Keratinocyte (primary cell): ENCODE results near the gene ALX4. TPM values are rescaled to one million over a fixed set of nuclear protein-coding genes. Genes with fewer than 3 reads are reported as not detected.

Experiments used
- DNase-seq: peaks from one replicate; pipeline ENCODE4 v3.0.0-alpha.2; 2011; ENCODE audit warnings: low read depth, missing footprints, low spot score
- FAIRE-seq: peaks from 2 replicates; lab custom pipeline; 2011; peaks lifted over from hg19 to GRCh38; lab: Jason Lieb, UNC
- H2AFZ ChIP-seq: 2 replicates; pipeline ENCODE4 v1.6.0; 2012; ENCODE audit warnings: low read length, control low read depth, inconsistent platforms; ENCODE audit not compliant: control insufficient read depth
- H3K27ac ChIP-seq: 2 replicates; pipeline ENCODE4 v1.5.1; 2011; ENCODE audit warnings: low read length; ENCODE audit not compliant: control insufficient read depth, insufficient read depth
- H3K27me3 ChIP-seq: 3 replicates; pipeline ENCODE4 v1.6.0; 2011; ENCODE audit warnings: low read length; ENCODE audit not compliant: control insufficient read depth, insufficient read depth; ENCODE audit errors: extremely low read depth
- H3K36me3 ChIP-seq, 2 experiments: 2 replicates in 1 of 2; 3 replicates in 1 of 2; pipeline ENCODE4 v1.5.1; 2011; ENCODE audit warnings: low read length in 2 of 2, mild to moderate bottlenecking in 1 of 2; ENCODE audit not compliant: control insufficient read depth in 2 of 2, insufficient read depth in 2 of 2; ENCODE audit errors: extremely low read depth in 1 of 2
- H3K4me1 ChIP-seq: 3 replicates; pipeline ENCODE4 v1.5.1; 2011; ENCODE audit warnings: low read length; ENCODE audit not compliant: control insufficient read depth, insufficient read depth; ENCODE audit errors: extremely low read depth
- H3K4me2 ChIP-seq: 3 replicates; pipeline ENCODE4 v1.6.0; 2011; ENCODE audit warnings: low read depth, low read length; ENCODE audit not compliant: control insufficient read depth, insufficient read depth; ENCODE audit errors: extremely low read depth
- H3K4me3 ChIP-seq, 3 experiments: fragments of 200-600 bp in 1 of 3; sonication (generic) in 1 of 3; 2 replicates in 2 of 3; 3 replicates in 1 of 3; pipeline ENCODE4 v1.5.1; 2011 to 2016; ENCODE audit warnings: low read length in 3 of 3, mild to moderate bottlenecking in 3 of 3, control low read depth in 2 of 3, inconsistent platforms in 1 of 3, low read depth in 1 of 3, mixed read lengths in 1 of 3, mixed run types in 1 of 3, moderate library complexity in 1 of 3; ENCODE audit not compliant: control insufficient read depth in 2 of 3, insufficient read depth in 2 of 3; ENCODE audit errors: extremely low read depth in 1 of 3
- H3K79me2 ChIP-seq: 2 replicates; pipeline ENCODE4 v1.6.0; 2012; ENCODE audit warnings: low read length; ENCODE audit not compliant: control insufficient read depth, insufficient read depth
- H3K9ac ChIP-seq: 3 replicates; pipeline ENCODE4 v1.6.0; 2011; ENCODE audit warnings: low read length; ENCODE audit not compliant: control insufficient read depth, insufficient read depth; ENCODE audit errors: extremely low read depth
- H3K9me1 ChIP-seq: 3 replicates; pipeline ENCODE4 v1.6.0; 2011; ENCODE audit warnings: low read length; ENCODE audit not compliant: control insufficient read depth, insufficient read depth; ENCODE audit errors: extremely low read depth
- H3K9me3 ChIP-seq: 2 replicates; pipeline ENCODE4 v1.5.1; 2012; ENCODE audit warnings: low read depth, low read length; ENCODE audit not compliant: control insufficient read depth
- H4K20me1 ChIP-seq: 3 replicates; pipeline ENCODE4 v1.6.0; 2011; ENCODE audit warnings: low read length; ENCODE audit not compliant: control insufficient read depth, insufficient read depth; ENCODE audit errors: extremely low read depth
- CTCF ChIP-seq, 3 experiments: IDR thresholded peaks in 1 of 3; conservative IDR thresholded peaks in 1 of 3; optimal IDR thresholded peaks in 1 of 3; 2 replicates in 2 of 3; 3 replicates in 1 of 3; pipeline versions ENCODE3 to v1.5.1; 2011; ENCODE audit warnings: low read length in 3 of 3, mild to moderate bottlenecking in 3 of 3, moderate library complexity in 2 of 3, control low read depth in 1 of 3, inconsistent platforms in 1 of 3; ENCODE audit not compliant: insufficient read depth in 2 of 3; ENCODE audit errors: extremely low read depth in 1 of 3
- EZH2 ChIP-seq: IDR thresholded peaks from one replicate; pipeline ENCODE4 v1.6.1; 2012; ENCODE audit warnings: inconsistent platforms, mild to moderate bottlenecking, low read length, moderate library complexity
- dilution Hi-C: fragments of 300-500 bp; cut with MboI; formaldehyde crosslinking; loops from one replicate; pipeline ENCODE4 v1.7.0; 2020; ENCODE audit warnings: low sequenced_read_pairs; ENCODE audit not compliant: extremely low pct_ligation_motif_present
- polyA plus RNA-seq, 5 experiments: library from polyadenylated mRNA; depleted of rRNA in 3 of 5; stranded (reverse) in 3 of 5; stranded (forward) in 1 of 5; unstranded in 1 of 5; fragments of >200 nt; gene quantifications; 1 replicate in 1 of 5; 2 replicates in 3 of 5; 3 replicates in 1 of 5; pipeline versions ENCODE4 v1.2.1 to v1.2.3, GENCODE V29; 2011 to 2012; ENCODE audit warnings: missing spikeins in 2 of 5, low read depth in 1 of 5, low replicate concordance in 1 of 5

The ALX4 gene
- polyA plus RNA-seq, 1 donor (not counting 4 experiments of a cell fraction or from before 2014, with no cell fraction given), result not detected

- TF ChIP-seq EZH2 (no peak), CTCF (optimal IDR thresholded peaks at IDR 0.05 in 1 of 3, IDR thresholded peaks at IDR 0.05 in 1 of 3, conservative IDR thresholded peaks at IDR 0.05 in 1 of 3; ENCODE audit: extremely low read depth in 1 of 3, insufficient read depth in 2 of 3, low read length in 3 of 3) (no peak)
- Histone ChIP-seq H2AFZ (no peak overlapping the region), H3K9me1 (peaks cover 4% of the 10 kb centered on the region), H3K9me3 (no peaks in the 10 kb centered on the region), H3K4me2 (no peak overlapping the region), H3K4me3 (no peak overlapping the region), H3K4me1 (peaks cover 23% of the 10 kb centered on the region), H3K27ac (no peak overlapping the region), H3K36me3 (no peaks in the 10 kb centered on the region), H4K20me1 (peaks cover 3% of the 10 kb centered on the region), H3K9ac (no peak overlapping the region), H3K79me2 (no peaks in the 10 kb centered on the region), H3K27me3 (no peaks in the 10 kb centered on the region)
- FAIRE-seq (no peak), DNase-seq (no peak)
- dilution Hi-C loops, result no loop called here
These were observed 51.0 kb downstream of the ALX4 start for GRCh38 chr11:44258839-44259420.

- peaks cover 3% of the 10 kb centered on the region for H4K20me1 ChIP-seq
- no peaks in the 10 kb centered on the region for H3K79me2 ChIP-seq
- TF ChIP-seq EZH2, result no peak
- TF ChIP-seq CTCF (optimal IDR thresholded peaks at IDR 0.05 in 1 of 3, IDR thresholded peaks at IDR 0.05 in 1 of 3, conservative IDR thresholded peaks at IDR 0.05 in 1 of 3; ENCODE audit: extremely low read depth in 1 of 3, insufficient read depth in 2 of 3, low read length in 3 of 3), result no peak
- no peak overlapping the region for H3K27ac ChIP-seq
- no peaks in the 10 kb centered on the region for H3K9me3 ChIP-seq
- DNase-seq, result no peak
- dilution Hi-C loops, result no loop called here
- no peaks in the 10 kb centered on the region for H3K36me3 ChIP-seq
- FAIRE-seq, result no peak
- H3K27me3 ChIP-seq, result no peaks in the 10 kb centered on the region
- peaks cover 23% of the 10 kb centered on the region for H3K4me1 ChIP-seq
- H2AFZ ChIP-seq, result no peak overlapping the region
- no peak overlapping the region for H3K4me2 ChIP-seq
- no peak overlapping the region for H3K4me3 ChIP-seq
- H3K9ac ChIP-seq, result no peak overlapping the region
- peaks cover 4% of the 10 kb centered on the region for H3K9me1 ChIP-seq
These were observed 51.8 kb downstream of the ALX4 start for GRCh38 chr11:44258190-44258489.
